C4-2B (cell line): ENCODE results near the gene TRMT44.

Experiments
- H3K27ac ChIP-seq: fragments of 450-650 bp; 2 replicates; pipeline ENCODE4 v1.5.1; 2017
- CTCF ChIP-seq: fragments of 450-650 bp; conservative IDR thresholded peaks from 2 replicates; pipeline ENCODE4 v1.5.1; 2017; ENCODE audit warnings: mild to moderate bottlenecking
- ZFX ChIP-seq: fragments of 450-650 bp; IDR thresholded peaks from 2 replicates; pipeline ENCODE4 v1.6.1; 2017

The TRMT44 gene, protein sequence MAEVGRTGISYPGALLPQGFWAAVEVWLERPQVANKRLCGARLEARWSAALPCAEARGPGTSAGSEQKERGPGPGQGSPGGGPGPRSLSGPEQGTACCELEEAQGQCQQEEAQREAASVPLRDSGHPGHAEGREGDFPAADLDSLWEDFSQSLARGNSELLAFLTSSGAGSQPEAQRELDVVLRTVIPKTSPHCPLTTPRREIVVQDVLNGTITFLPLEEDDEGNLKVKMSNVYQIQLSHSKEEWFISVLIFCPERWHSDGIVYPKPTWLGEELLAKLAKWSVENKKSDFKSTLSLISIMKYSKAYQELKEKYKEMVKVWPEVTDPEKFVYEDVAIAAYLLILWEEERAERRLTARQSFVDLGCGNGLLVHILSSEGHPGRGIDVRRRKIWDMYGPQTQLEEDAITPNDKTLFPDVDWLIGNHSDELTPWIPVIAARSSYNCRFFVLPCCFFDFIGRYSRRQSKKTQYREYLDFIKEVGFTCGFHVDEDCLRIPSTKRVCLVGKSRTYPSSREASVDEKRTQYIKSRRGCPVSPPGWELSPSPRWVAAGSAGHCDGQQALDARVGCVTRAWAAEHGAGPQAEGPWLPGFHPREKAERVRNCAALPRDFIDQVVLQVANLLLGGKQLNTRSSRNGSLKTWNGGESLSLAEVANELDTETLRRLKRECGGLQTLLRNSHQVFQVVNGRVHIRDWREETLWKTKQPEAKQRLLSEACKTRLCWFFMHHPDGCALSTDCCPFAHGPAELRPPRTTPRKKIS

DNA sequence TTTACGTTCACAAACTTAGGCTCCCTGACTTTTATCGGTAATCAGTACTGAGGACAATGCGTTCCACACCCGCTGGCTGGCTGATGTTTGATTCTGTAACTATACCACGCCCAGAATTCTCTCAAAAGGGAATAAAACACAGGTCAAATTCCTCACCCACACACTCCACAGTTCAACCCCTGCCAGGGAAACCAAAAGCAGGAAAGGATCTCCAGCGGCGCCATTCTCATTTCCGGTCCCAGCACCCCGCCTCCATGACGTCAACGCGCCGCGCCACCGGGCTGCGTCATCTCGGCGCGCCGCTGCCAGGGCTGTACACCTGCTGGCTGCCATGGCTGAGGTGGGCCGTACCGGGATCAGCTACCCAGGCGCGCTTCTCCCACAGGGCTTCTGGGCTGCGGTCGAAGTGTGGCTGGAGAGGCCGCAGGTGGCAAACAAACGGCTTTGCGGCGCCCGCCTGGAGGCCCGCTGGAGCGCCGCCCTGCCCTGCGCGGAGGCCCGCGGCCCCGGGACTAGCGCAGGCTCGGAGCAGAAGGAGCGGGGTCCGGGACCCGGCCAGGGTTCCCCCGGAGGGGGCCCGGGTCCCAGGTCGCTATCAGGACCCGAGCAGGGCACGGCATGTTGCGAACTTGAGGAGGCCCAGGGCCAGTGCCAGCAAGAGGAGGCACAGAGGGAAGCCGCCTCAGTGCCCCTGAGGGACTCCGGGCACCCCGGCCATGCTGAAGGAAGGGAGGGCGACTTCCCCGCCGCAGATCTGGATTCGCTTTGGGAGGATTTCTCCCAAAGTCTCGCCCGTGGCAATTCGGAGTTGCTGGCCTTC is at the start of gene TRMT44, which contains the start of gene ACOX3:
TRMT44 (plus strand) TSS at position 286 of the 820 bp plus-strand sequence; CDS start at position 332, 46 bp downstream.
ACOX3 (minus strand) TSS at position 232 of the 820 bp plus-strand sequence. CDS start 24,202 bp downstream, outside the sequence.
- peak; percentile 85 for TF ChIP-seq ZFX
- TF ChIP-seq CTCF: no peak
- H3K27ac ChIP-seq: peak within 1 kb of the TSS; percentile 77

GRCh38 chr4:8391071-8391470 is 49.5 kb upstream of the TRMT44 start:
- no peak for TF ChIP-seq CTCF
- TF ChIP-seq ZFX: no peak
- no peak overlapping the region for H3K27ac ChIP-seq

- TF ChIP-seq ZFX (no peak), CTCF (no peak)
- H3K27ac ChIP-seq: no peak overlapping the region
Observed at GRCh38 chr4:8391972-8392371, 48.6 kb upstream of the TRMT44 start.

- no peak for TF ChIP-seq CTCF
- no peak for TF ChIP-seq ZFX
Observed at GRCh38 chr4:8392591-8393190, 47.9 kb upstream of the TRMT44 start.

GRCh38 chr4:8393593-8394038 is 47.0 kb upstream of the TRMT44 start:
- TF ChIP-seq ZFX: no peak
- TF ChIP-seq CTCF: no peak

More at GRCh38 chr4:8392591-8393190, 47.9 kb upstream of the TRMT44 start:
- H3K27ac ChIP-seq: no peak overlapping the region

GRCh38 chr4:8394061-8394519 is 46.5 kb upstream of the TRMT44 start:
- TF ChIP-seq ZFX (no peak), CTCF (no peak)
- H3K27ac ChIP-seq: no peak overlapping the region

More at GRCh38 chr4:8393593-8394038, 47.0 kb upstream of the TRMT44 start:
- no peak overlapping the region for H3K27ac ChIP-seq
